Activated CD8-positive, alpha-beta memory T cell treated with anti-CD3 and anti-CD28 coated beads for 36 hours (primary cell): Measurements from ENCODE around the gene C9orf50. TPM values are rescaled to one million over a fixed set of nuclear protein-coding genes. Genes with fewer than 3 reads are reported as not detected.
"Not testable (repeated sequence)": the region's sequence is repeated elsewhere in the genome, so short reads cannot be mapped to it uniquely, and the experiment has no call there.

Experiments used
- CTCF ChIA-PET: fragments of 350-600 bp; sonication (Branson Sonifier 250); formaldehyde crosslinking; loops from one replicate; lab custom pipeline; 2021; ENCODE audit warnings: antibody characterized with exemption; lab: Charles Lee
- POLR2A ChIA-PET: fragments of 350-600 bp; sonication (Branson Sonifier 250); formaldehyde crosslinking; loops from one replicate; lab custom pipeline; 2021; ENCODE audit warnings: antibody characterized with exemption; lab: Charles Lee
- total RNA-seq, 2 experiments: library from RNA; stranded (reverse); gene quantifications; one replicate each; pipeline ENCODE4 v1.2.3, GENCODE V29; 2021

The C9orf50 gene
- total RNA-seq, 2 experiments from 2014 or later: not detected

GRCh38 chr9:129637102-129637501 lies 16.2 kb upstream of the C9orf50 start:
- ChIA-PET CTCF (interaction anchor here (1.1 to 5.6 kb wide), 2 partner anchors 11 to 101 kb away, joined by 3 to 41 read pairs; partner anchors contain the start of gene NTMT1), POLR2A (interaction anchor here (2.2 kb wide), 1 partner anchor 10 kb away, joined by 7 read pairs; no protein-coding TSS in a partner anchor)

GRCh38 chr9:129636343-129636742 lies 15.4 kb upstream of the C9orf50 start:
- CTCF ChIA-PET, POLR2A ChIA-PET: not testable (repeated sequence)

- ChIA-PET POLR2A (no interaction called here), CTCF (no interaction called here)
Observed at GRCh38 chr9:129635099-129636065, 14.5 kb upstream of the C9orf50 start.

GRCh38 chr9:129633848-129634247 lies 12.9 kb upstream of the C9orf50 start:
- ChIA-PET POLR2A (no interaction called here), CTCF (no interaction called here)

GRCh38 chr9:129633207-129633606 lies 12.3 kb upstream of the C9orf50 start:
- ChIA-PET CTCF (no interaction called here), POLR2A (no interaction called here)

GRCh38 chr9:129632460-129632859 lies 11.6 kb upstream of the C9orf50 start:
- POLR2A ChIA-PET: interaction anchor here (0.5 kb wide), 1 partner anchor 185 kb away, joined by 3 read pairs; no protein-coding TSS in a partner anchor
- CTCF ChIA-PET: interaction anchor here (1.6 kb wide), 1 partner anchor 458 kb away, joined by 4 read pairs; no protein-coding TSS in a partner anchor

- ChIA-PET CTCF (interaction anchor here (1.6 kb wide), 1 partner anchor 457 kb away, joined by 4 read pairs; no protein-coding TSS in a partner anchor), POLR2A (interaction anchor here (0.5 kb wide), 1 partner anchor 186 kb away, joined by 3 read pairs; no protein-coding TSS in a partner anchor)
Observed at GRCh38 chr9:129631674-129632129, 10.8 kb upstream of the C9orf50 start.

- POLR2A ChIA-PET: no interaction called here
- CTCF ChIA-PET: interaction anchor here (1.0 to 1.6 kb wide), 3 partner anchors 9 to 489 kb away, joined by 3 to 4 read pairs (median 4); no protein-coding TSS in a partner anchor
Observed at GRCh38 chr9:129630967-129631673, 10.2 kb upstream of the C9orf50 start.

- ChIA-PET CTCF (interaction anchor here (6.4 kb wide), 1 partner anchor 10 kb away, joined by 41 read pairs; the partner anchor contains the start of gene ASB6), POLR2A (interaction anchor here (1.0 kb wide), 1 partner anchor 12 kb away, joined by 3 read pairs; no protein-coding TSS in a partner anchor)
Observed at GRCh38 chr9:129629251-129629820, 8.4 kb upstream of the C9orf50 start.

- ChIA-PET POLR2A (interaction anchor here (1.0 kb wide), 1 partner anchor 13 kb away, joined by 3 read pairs; no protein-coding TSS in a partner anchor), CTCF (interaction anchor here (0.9 to 6.4 kb wide), 3 partner anchors 11 to 486 kb away, joined by 3 to 41 read pairs (median 3); partner anchors contain the start of gene ASB6)
Observed at GRCh38 chr9:129628709-129629108, 7.8 kb upstream of the C9orf50 start.

GRCh38 chr9:129627556-129628440 lies 6.9 kb upstream of the C9orf50 start:
- ChIA-PET CTCF (interaction anchor here (0.9 to 6.4 kb wide), 3 partner anchors 12 to 485 kb away, joined by 3 to 41 read pairs (median 3); partner anchors contain the start of gene ASB6), POLR2A (interaction anchor here (1.0 to 1.8 kb wide), 4 partner anchors 10 to 489 kb away, joined by 3 to 7 read pairs (median 3); no protein-coding TSS in a partner anchor)

GRCh38 chr9:129626625-129627284 lies 5.9 kb upstream of the C9orf50 start:
- ChIA-PET CTCF (interaction anchor here (3.1 to 8.6 kb wide), 4 partner anchors 13 to 486 kb away, joined by 16 to 72 read pairs (median 46); partner anchors contain the start of gene ASB6), POLR2A (interaction anchor here (1.0 to 1.8 kb wide), 4 partner anchors 11 to 488 kb away, joined by 3 to 7 read pairs (median 4); no protein-coding TSS in a partner anchor)

GRCh38 chr9:129626079-129626624 lies 5.3 kb upstream of the C9orf50 start, which contains the start of gene NTMT1:
Gene NTMT1 (plus strand): TSS chr9:129626163. CDS start chr9:129632704, 6,541 bp downstream.
- ChIA-PET CTCF (interaction anchor here (0.7 to 8.6 kb wide), 10 partner anchors 13 to 495 kb away, joined by 3 to 72 read pairs (median 10); partner anchors contain the start of gene ASB6), POLR2A (interaction anchor here (0.6 to 1.5 kb wide), 5 partner anchors 12 to 448 kb away, joined by 3 to 6 read pairs (median 3); partner anchors contain the start of gene IER5L)

- POLR2A ChIA-PET: interaction anchor here (1.0 to 2.2 kb wide), 3 partner anchors 14 to 485 kb away, joined by 3 to 16 read pairs (median 3); no protein-coding TSS in a partner anchor
- CTCF ChIA-PET: interaction anchor here (0.6 to 8.6 kb wide), 15 partner anchors 8 to 612 kb away, joined by 3 to 72 read pairs (median 4); partner anchors contain the start of gene ASB6
Observed at GRCh38 chr9:129624947-129625346, 4.0 kb upstream of the C9orf50 start.

- CTCF ChIA-PET: interaction anchor here (0.7 to 8.6 kb wide), 18 partner anchors 8 to 503 kb away, joined by 3 to 72 read pairs (median 3); partner anchors contain the start of gene ASB6
- POLR2A ChIA-PET: interaction anchor here (1.0 to 2.2 kb wide), 3 partner anchors 15 to 485 kb away, joined by 3 to 16 read pairs (median 3); no protein-coding TSS in a partner anchor
Observed at GRCh38 chr9:129624168-129624759, 3.4 kb upstream of the C9orf50 start.
